ENCODE measurements around the gene TGM4. TPM values are rescaled to one million over a fixed set of nuclear protein-coding genes. Genes with fewer than 3 reads are reported as not detected.

TGM4 gene
- total and polyA plus RNA-seq, 2 experiments from 2014 or later = not detected

DNA sequence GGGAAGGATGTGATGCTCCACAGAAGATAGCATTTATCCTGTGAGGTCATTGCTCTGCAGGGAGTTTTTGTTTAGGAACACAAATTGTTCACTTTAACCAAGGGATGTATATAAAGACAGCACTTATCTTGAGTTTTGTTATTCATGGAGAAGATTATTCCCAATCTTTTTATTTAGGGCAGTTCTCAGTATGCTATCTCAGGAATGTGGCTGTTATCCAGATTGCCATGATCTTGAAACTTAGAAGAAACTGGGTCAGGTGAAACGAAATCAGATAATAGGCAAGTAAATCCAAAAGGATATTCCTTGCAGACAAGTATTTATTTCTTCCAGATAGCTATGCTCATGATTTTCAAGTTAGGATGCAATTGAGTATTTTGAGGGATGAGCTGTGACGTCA, 32.0 kb upstream of the TGM4 start:
- Mint-ChIP-seq H3K4me1 (no peaks in the 10 kb centered on the region), H3K27ac (no peak overlapping the region), H3K27me3 (ENCODE audit: insufficient read depth, low read depth, poor library complexity) (no peaks in the 10 kb centered on the region), H3K36me3 (ENCODE audit: low read depth) (peaks cover 74% of the 10 kb centered on the region), H3K9me3 (no peaks in the 10 kb centered on the region), H3K4me3 (no peak overlapping the region)
- H3F3A ChIP-seq (replicated peaks; ENCODE audit: low read depth) = no peaks in the 10 kb centered on the region
- DNase-seq (ENCODE audit: low spot score) = no peak
- H3K4me2 ChIP-seq = no peak overlapping the region
- H2AFZ ChIP-seq = no peak overlapping the region
- H3K36me3 ChIP-seq (ENCODE audit: insufficient read depth) = peaks cover 52% of the 10 kb centered on the region
- no peak for TF ChIP-seq JUNB (IDR thresholded peaks at IDR 0.05; ENCODE audit: unreplicated experiment)
- no peak for TF ChIP-seq STAT1 (IDR thresholded peaks at IDR 0.05; ENCODE audit: unreplicated experiment)
- TF ChIP-seq ZNF331 (CRISPR knock-in tag; IDR thresholded peaks at IDR 0.05; ENCODE audit: low read depth) = no peak
- TF ChIP-seq ETS1 (IDR thresholded peaks at IDR 0.05) = no peak
- TF ChIP-seq CREB1 (CRISPR knock-in tag; IDR thresholded peaks at IDR 0.05; ENCODE audit: low read depth) = no peak
- no peak for TF ChIP-seq ZNF114 (CRISPR knock-in tag; IDR thresholded peaks at IDR 0.05)
- TF ChIP-seq REST (IDR thresholded peaks at IDR 0.05; ENCODE audit: unreplicated experiment) = no peak
- TF ChIP-seq, protein P1, sequence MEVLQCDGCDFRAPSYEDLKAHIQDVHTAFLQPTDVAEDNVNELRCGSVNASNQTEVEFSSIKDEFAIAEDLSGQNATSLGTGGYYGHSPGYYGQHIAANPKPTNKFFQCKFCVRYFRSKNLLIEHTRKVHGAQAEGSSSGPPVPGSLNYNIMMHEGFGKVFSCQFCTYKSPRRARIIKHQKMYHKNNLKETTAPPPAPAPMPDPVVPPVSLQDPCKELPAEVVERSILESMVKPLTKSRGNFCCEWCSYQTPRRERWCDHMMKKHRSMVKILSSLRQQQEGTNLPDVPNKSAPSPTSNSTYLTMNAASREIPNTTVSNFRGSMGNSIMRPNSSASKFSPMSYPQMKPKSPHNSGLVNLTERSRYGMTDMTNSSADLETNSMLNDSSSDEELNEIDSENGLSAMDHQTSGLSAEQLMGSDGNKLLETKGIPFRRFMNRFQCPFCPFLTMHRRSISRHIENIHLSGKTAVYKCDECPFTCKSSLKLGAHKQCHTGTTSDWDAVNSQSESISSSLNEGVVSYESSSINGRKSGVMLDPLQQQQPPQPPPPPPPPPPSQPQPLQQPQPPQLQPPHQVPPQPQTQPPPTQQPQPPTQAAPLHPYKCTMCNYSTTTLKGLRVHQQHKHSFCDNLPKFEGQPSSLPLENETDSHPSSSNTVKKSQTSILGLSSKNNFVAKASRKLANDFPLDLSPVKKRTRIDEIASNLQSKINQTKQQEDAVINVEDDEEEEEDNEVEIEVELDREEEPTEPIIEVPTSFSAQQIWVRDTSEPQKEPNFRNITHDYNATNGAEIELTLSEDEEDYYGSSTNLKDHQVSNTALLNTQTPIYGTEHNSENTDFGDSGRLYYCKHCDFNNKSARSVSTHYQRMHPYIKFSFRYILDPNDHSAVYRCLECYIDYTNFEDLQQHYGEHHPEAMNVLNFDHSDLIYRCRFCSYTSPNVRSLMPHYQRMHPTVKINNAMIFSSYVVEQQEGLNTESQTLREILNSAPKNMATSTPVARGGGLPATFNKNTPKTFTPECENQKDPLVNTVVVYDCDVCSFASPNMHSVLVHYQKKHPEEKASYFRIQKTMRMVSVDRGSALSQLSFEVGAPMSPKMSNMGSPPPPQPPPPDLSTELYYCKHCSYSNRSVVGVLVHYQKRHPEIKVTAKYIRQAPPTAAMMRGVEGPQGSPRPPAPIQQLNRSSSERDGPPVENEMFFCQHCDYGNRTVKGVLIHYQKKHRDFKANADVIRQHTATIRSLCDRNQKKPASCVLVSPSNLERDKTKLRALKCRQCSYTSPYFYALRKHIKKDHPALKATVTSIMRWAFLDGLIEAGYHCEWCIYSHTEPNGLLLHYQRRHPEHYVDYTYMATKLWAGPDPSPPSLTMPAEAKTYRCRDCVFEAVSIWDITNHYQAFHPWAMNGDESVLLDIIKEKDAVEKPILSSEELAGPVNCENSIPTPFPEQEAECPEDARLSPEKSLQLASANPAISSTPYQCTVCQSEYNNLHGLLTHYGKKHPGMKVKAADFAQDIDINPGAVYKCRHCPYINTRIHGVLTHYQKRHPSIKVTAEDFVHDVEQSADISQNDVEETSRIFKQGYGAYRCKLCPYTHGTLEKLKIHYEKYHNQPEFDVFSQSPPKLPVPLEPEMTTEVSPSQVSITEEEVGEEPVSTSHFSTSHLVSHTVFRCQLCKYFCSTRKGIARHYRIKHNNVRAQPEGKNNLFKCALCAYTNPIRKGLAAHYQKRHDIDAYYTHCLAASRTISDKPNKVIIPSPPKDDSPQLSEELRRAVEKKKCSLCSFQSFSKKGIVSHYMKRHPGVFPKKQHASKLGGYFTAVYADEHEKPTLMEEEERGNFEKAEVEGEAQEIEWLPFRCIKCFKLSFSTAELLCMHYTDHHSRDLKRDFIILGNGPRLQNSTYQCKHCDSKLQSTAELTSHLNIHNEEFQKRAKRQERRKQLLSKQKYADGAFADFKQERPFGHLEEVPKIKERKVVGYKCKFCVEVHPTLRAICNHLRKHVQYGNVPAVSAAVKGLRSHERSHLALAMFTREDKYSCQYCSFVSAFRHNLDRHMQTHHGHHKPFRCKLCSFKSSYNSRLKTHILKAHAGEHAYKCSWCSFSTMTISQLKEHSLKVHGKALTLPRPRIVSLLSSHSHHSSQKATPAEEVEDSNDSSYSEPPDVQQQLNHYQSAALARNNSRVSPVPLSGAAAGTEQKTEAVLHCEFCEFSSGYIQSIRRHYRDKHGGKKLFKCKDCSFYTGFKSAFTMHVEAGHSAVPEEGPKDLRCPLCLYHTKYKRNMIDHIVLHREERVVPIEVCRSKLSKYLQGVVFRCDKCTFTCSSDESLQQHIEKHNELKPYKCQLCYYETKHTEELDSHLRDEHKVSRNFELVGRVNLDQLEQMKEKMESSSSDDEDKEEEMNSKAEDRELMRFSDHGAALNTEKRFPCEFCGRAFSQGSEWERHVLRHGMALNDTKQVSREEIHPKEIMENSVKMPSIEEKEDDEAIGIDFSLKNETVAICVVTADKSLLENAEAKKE (CRISPR knock-in tag; IDR thresholded peaks at IDR 0.05) = no peak
- TF ChIP-seq, protein P2, sequence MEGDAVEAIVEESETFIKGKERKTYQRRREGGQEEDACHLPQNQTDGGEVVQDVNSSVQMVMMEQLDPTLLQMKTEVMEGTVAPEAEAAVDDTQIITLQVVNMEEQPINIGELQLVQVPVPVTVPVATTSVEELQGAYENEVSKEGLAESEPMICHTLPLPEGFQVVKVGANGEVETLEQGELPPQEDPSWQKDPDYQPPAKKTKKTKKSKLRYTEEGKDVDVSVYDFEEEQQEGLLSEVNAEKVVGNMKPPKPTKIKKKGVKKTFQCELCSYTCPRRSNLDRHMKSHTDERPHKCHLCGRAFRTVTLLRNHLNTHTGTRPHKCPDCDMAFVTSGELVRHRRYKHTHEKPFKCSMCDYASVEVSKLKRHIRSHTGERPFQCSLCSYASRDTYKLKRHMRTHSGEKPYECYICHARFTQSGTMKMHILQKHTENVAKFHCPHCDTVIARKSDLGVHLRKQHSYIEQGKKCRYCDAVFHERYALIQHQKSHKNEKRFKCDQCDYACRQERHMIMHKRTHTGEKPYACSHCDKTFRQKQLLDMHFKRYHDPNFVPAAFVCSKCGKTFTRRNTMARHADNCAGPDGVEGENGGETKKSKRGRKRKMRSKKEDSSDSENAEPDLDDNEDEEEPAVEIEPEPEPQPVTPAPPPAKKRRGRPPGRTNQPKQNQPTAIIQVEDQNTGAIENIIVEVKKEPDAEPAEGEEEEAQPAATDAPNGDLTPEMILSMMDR (conservative IDR thresholded peaks at IDR 0.05; ENCODE audit: low read depth in 2 of 2) = no peak
- TF ChIP-seq EZH2phosphoT487 (IDR thresholded peaks at IDR 0.05; ENCODE audit: unreplicated experiment) = no peak
- TF ChIP-seq EZH2 (IDR thresholded peaks at IDR 0.05; ENCODE audit: low read depth, unreplicated experiment) = no peak
- no peak for TF ChIP-seq NANOG (IDR thresholded peaks at IDR 0.05; ENCODE audit: borderline replicate concordance)
- TF ChIP-seq POLR2AphosphoS5 (IDR thresholded peaks at IDR 0.05; ENCODE audit: low read depth) = no peak
- no peaks in the 10 kb centered on the region for H3K27me3 ChIP-seq (ENCODE audit: insufficient read depth)
- no peaks in the 10 kb centered on the region for H3K4me1 ChIP-seq (ENCODE audit: insufficient read depth)
- ATAC-seq = no peak
- H3K9me2 ChIP-seq (ENCODE audit: insufficient read depth) = 0 out of 2 replicates have a peak, but pooled peaks cover under 1% of the 10 kb centered on the region
- H3K4me3 ChIP-seq = no peak overlapping the region
- H4K20me1 ChIP-seq (replicated peaks; ENCODE audit: insufficient read depth) = no peaks in the 10 kb centered on the region; the same call in 1 of the 2 replicates
- no peaks in the 10 kb centered on the region for H3K79me2 ChIP-seq (replicated peaks; ENCODE audit: insufficient read depth)
- H3K27ac ChIP-seq (ENCODE audit: low read depth) = no peak overlapping the region
